ENCODE data around the gene COL28A1. TPM values are rescaled to one million over a fixed set of nuclear protein-coding genes. Genes with fewer than 3 reads are reported as not detected.

COL28A1 gene
- total and polyA plus RNA-seq, 2 of the 13 experiments (the other 11 are each of a cell fraction or from before 2014, with no cell fraction given) = 0.07 to 0.15 TPM

DNA sequence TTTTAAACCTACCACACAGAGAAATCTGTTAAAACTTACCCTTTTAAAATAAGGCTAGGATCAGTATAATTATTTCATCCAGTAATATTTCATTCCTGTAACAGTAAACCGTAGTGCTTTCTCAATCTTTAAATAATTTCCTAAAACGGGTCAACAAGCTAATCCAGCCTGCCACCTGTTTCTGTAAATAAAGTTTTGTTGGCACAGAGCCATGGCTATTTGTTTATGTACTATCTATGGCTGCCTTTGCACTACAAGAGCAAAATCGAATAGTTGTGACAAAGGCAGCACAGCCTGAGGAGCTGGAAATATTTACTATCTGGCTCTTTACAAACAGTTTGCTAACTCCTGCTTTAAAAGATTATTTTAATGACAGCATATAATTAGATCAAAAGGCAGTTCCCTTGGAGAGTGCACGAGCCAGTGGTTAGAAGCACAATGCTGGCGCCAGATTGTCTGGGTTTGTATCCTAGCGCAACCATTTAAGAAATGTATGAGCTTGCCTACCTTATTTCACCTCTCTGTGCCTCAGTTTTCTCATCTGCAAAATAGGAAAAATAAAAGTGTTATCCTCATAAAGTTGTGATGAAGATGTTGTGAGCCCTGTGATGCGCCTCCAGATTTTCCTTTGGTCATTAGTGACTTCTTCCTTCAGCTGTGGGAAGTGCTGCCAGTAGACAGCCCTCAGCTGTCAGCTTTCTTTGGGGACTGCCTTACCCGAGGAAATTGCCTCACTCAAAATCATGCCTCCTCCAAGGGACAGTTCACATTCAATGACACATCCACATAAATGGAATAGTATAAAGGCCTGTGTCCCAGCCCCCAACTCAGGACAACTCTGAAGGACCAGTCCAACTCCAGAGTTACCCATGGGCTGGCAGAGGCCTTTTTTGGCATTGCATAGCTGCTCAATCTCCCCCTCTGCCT, 19.2 kb upstream of the COL28A1 start:
- BruUV-seq (replicated peaks) = no TSS peak
- no peak overlapping the region for H3K4me2 ChIP-seq (ENCODE audit: low read depth, low read length)
- H3K9me3 ChIP-seq (ENCODE audit: low read length) = no peaks in the 10 kb centered on the region
- WGBS (ENCODE audit: low lambda C conversion rate) = 38% methylated on average over 8 of the region's 8 CpGs
- ChIA-PET POLR2A (no interaction called here), CTCF (ENCODE audit: low intra/inter-chr PET ratio, low total read pairs) (no interaction called here)
- H3K4me1 ChIP-seq (ENCODE audit: insufficient read depth, low read length) = no peaks in the 10 kb centered on the region
- no peaks in the 10 kb centered on the region for H3K27me3 ChIP-seq (ENCODE audit: control insufficient read depth in 1 of 2, insufficient read depth in 2 of 2, low read length in 2 of 2)
- no peaks in the 10 kb centered on the region for H3K36me3 ChIP-seq (replicated peaks in 1 of 2; ENCODE audit: control insufficient read depth in 1 of 2, insufficient read depth in 2 of 2, low read length in 2 of 2)
- no peak overlapping the region for H3K27ac ChIP-seq (ENCODE audit: extremely low read length, insufficient read depth, low read length)
- TF ChIP-seq TP53 (CRISPR knock-in tag; conservative IDR thresholded peaks at IDR 0.05) (no peak), SMAD9 (CRISPR knock-in tag; IDR thresholded peaks at IDR 0.05) (no peak), TFE3 (CRISPR knock-in tag; IDR thresholded peaks at IDR 0.05) (no peak), ZNF780A (CRISPR knock-in tag; IDR thresholded peaks at IDR 0.05) (no peak), PHF21A (CRISPR knock-in tag; IDR thresholded peaks at IDR 0.05) (no peak), ZNF451 (CRISPR knock-in tag; IDR thresholded peaks at IDR 0.05) (no peak), POLR2AphosphoS5 (IDR thresholded peaks at IDR 0.05; ENCODE audit: low read depth, low read length) (no peak), ZNF550 (CRISPR knock-in tag; IDR thresholded peaks at IDR 0.05; ENCODE audit: borderline replicate concordance) (no peak), MIER2 (CRISPR knock-in tag; IDR thresholded peaks at IDR 0.05) (no peak), TGIF2 (CRISPR knock-in tag; IDR thresholded peaks at IDR 0.05) (no peak)
- TF ChIP-seq, protein P1, sequence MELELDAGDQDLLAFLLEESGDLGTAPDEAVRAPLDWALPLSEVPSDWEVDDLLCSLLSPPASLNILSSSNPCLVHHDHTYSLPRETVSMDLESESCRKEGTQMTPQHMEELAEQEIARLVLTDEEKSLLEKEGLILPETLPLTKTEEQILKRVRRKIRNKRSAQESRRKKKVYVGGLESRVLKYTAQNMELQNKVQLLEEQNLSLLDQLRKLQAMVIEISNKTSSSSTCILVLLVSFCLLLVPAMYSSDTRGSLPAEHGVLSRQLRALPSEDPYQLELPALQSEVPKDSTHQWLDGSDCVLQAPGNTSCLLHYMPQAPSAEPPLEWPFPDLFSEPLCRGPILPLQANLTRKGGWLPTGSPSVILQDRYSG (CRISPR knock-in tag; IDR thresholded peaks at IDR 0.05) = no peak
- H3K9ac ChIP-seq (ENCODE audit: insufficient read depth, low read depth, low read length) = no peak overlapping the region
- no peaks in the 10 kb centered on the region for H3K79me2 ChIP-seq (ENCODE audit: insufficient read depth, low read length)
- no peaks in the 10 kb centered on the region for H4K20me1 ChIP-seq (ENCODE audit: insufficient read depth, low read length)
- DNase-seq (ENCODE audit: low spot score) (no peak), ATAC-seq (no peak), FAIRE-seq (no peak)
- H2AFZ ChIP-seq (ENCODE audit: low read length) = no peak overlapping the region
- no peak overlapping the region for H3K4me3 ChIP-seq (replicated peaks in 1 of 3; ENCODE audit: insufficient read depth in 1 of 3, low read depth in 2 of 3, low read length in 3 of 3)
- intact Hi-C loops (cut with micrococcal nuclease; ENCODE audit: unreplicated experiment) (no loop called here), in situ Hi-C loops (cut with HindIII; ENCODE audit: extremely low pct_ligation_motif_present, low pct_unique_long_range_greater_than_20kb) (no loop called here)

Data from HepG2 (cell line).